PC-3 (cell line): ENCODE data around the gene NUP50. TPM values are rescaled to one million over a fixed set of nuclear protein-coding genes. Genes with fewer than 3 reads are reported as not detected.
"Not testable (repeated sequence)": the region's sequence is repeated elsewhere in the genome, so short reads cannot be mapped to it uniquely, and the experiment has no call there.

Experiments used
- ATAC-seq: fragments of 200-7000 bp; cut with Tn5 transposase; 2 replicates; pipeline ENCODE4 v1.9.1; 2020; ENCODE audit warnings: mild to moderate bottlenecking, moderate library complexity
- BruUV-seq: library from RNA; stranded (reverse); fragments of 400-500 nt; replicated peaks from 2 replicates; lab custom pipeline; 2021; lab: Mats Ljungman, UMichigan
- CTCF ChIA-PET: fragments of 300-600 bp; sonication (Branson Sonifier 250); formaldehyde crosslinking; loops from one replicate; lab custom pipeline; 2022; ENCODE audit warnings: antibody characterized with exemption; lab: Charles Lee
- POLR2A ChIA-PET: fragments of 300-600 bp; sonication (Branson Sonifier 250); formaldehyde crosslinking; loops from one replicate; lab custom pipeline; 2022; ENCODE audit warnings: antibody characterized with exemption; ENCODE audit not compliant: unreplicated experiment; lab: Charles Lee
- DNase-seq: peaks from one replicate; pipeline ENCODE4 v3.0.0-alpha.2; 2015
- H2AFZ ChIP-seq: fragments of 300-600 bp; sonication (generic); 2 replicates; pipeline ENCODE4 v1.6.0; 2016; ENCODE audit warnings: antibody characterized with exemption, low read length
- H3F3A ChIP-seq: fragments of 300-600 bp; sonication (generic); one replicate; pipeline ENCODE4 v1.6.0; 2017; ENCODE audit warnings: antibody characterized with exemption, low read length, control low read depth, mild to moderate bottlenecking; ENCODE audit not compliant: unreplicated experiment
- H3K27ac ChIP-seq: fragments of 300-600 bp; sonication (generic); 2 replicates; pipeline ENCODE4 v1.5.1; 2016; ENCODE audit warnings: mild to moderate bottlenecking, low read length
- H3K27me3 ChIP-seq: fragments of 300-600 bp; sonication (generic); 2 replicates; pipeline ENCODE4 v1.6.1; 2016; ENCODE audit warnings: low read length, mixed read lengths
- H3K36me3 ChIP-seq: fragments of 300-600 bp; sonication (generic); 2 replicates; pipeline ENCODE4 v1.6.1; 2016; ENCODE audit warnings: low read depth, mixed run types, low read length, mixed read lengths
- H3K4me1 ChIP-seq: fragments of 300-600 bp; sonication (generic); 2 replicates; pipeline ENCODE4 v1.5.1; 2016; ENCODE audit warnings: low read length; ENCODE audit not compliant: insufficient read depth
- H3K4me2 ChIP-seq: fragments of 300-600 bp; sonication (generic); 2 replicates; pipeline ENCODE4 v1.6.0; 2016; ENCODE audit warnings: low read length
- H3K4me3 ChIP-seq: fragments of 300-600 bp; sonication (generic); 2 replicates; pipeline ENCODE4 v1.5.1; 2016; ENCODE audit warnings: mild to moderate bottlenecking, low read length, mixed read lengths
- H3K79me2 ChIP-seq: fragments of 300-600 bp; sonication (generic); 2 replicates; pipeline ENCODE4 v1.6.1; 2017; ENCODE audit warnings: low read length, mixed read lengths
- H3K9ac ChIP-seq: fragments of 300-600 bp; sonication (generic); 2 replicates; pipeline ENCODE4 v1.6.0; 2016; ENCODE audit warnings: mild to moderate bottlenecking, low read length
- H3K9me2 ChIP-seq: fragments of 300-600 bp; sonication (generic); replicated peaks from 2 replicates; pipeline ENCODE4 v1.6.1; 2016; ENCODE audit warnings: mixed run types, low read length, mixed read lengths
- H3K9me3 ChIP-seq: fragments of 300-600 bp; sonication (generic); 2 replicates; pipeline ENCODE4 v1.6.1; 2016; ENCODE audit warnings: low read length, mixed read lengths
- H4K20me1 ChIP-seq: fragments of 300-600 bp; sonication (generic); 2 replicates; pipeline ENCODE4 v1.6.1; 2016; ENCODE audit warnings: low read length, mixed read lengths
- CTCF ChIP-seq: fragments of 300-600 bp; sonication (generic); conservative IDR thresholded peaks from 2 replicates; pipeline ENCODE4 v1.5.1; 2017; ENCODE audit warnings: antibody characterized with exemption, low read depth, mild to moderate bottlenecking, low read length
- EZH2 ChIP-seq: fragments of 300-600 bp; sonication (generic); IDR thresholded peaks from one replicate; pipeline ENCODE4 v1.6.1; 2017; ENCODE audit warnings: antibody characterized with exemption, mild to moderate bottlenecking, low read length; ENCODE audit not compliant: unreplicated experiment
- EZH2phosphoT487 ChIP-seq: fragments of 300-600 bp; sonication (generic); IDR thresholded peaks from 2 replicates; pipeline ENCODE4 v1.6.1; 2018; ENCODE audit warnings: mild to moderate bottlenecking, antibody characterized with exemption, low read length, borderline replicate concordance
- intact Hi-C: fragments of 100-400 bp; cut with micrococcal nuclease; formaldehyde crosslinking; loops from 2 replicates; pipeline ENCODE4 v1.9.0; 2023
- total RNA-seq: library from RNA; depleted of rRNA; stranded (reverse); fragments of >200 nt; gene quantifications from 2 replicates; pipeline ENCODE4 v1.2.3, GENCODE V29; 2014

The NUP50 gene
- total RNA-seq, 1 experiment from 2014 or later: 69.9 TPM

GRCh38 chr22:45188779-45189178 lies 25.1 kb downstream of the NUP50 start:
- H3K27me3 ChIP-seq: no peaks in the 10 kb centered on the region
- no peaks in the 10 kb centered on the region for H3K9me2 ChIP-seq
- no peak for TF ChIP-seq CTCF
- TF ChIP-seq EZH2phosphoT487: no peak
- no peak for TF ChIP-seq EZH2
- no peak overlapping the region for H2AFZ ChIP-seq
- POLR2A ChIA-PET: no interaction called here
- CTCF ChIA-PET: no interaction called here
- no peaks in the 10 kb centered on the region for H3F3A ChIP-seq
- ATAC-seq: no peak
- H3K27ac ChIP-seq: no peak overlapping the region
- no peaks in the 10 kb centered on the region for H3K9me3 ChIP-seq
- intact Hi-C loops: no loop called here
- H3K4me2 ChIP-seq: no peak overlapping the region
- BruUV-seq: no TSS peak
- no peak overlapping the region for H3K9ac ChIP-seq
- no peak overlapping the region for H3K4me3 ChIP-seq
- 0 out of 2 replicates have a peak, but pooled peaks cover 8% of the 10 kb centered on the region for H3K4me1 ChIP-seq
- no peaks in the 10 kb centered on the region for H4K20me1 ChIP-seq
- no peaks in the 10 kb centered on the region for H3K79me2 ChIP-seq
- peaks cover 21% of the 10 kb centered on the region; the same call in 1 of the 2 replicates for H3K36me3 ChIP-seq
- no peak for DNase-seq

- Histone ChIP-seq H3K9me2 (no peaks in the 10 kb centered on the region), H3K4me2 (no peak overlapping the region), H2AFZ (no peak overlapping the region), H3K27ac (no peak overlapping the region), H3K36me3 (peaks cover 11% of the 10 kb centered on the region; the same call in 1 of the 2 replicates), H3K9me3 (no peaks in the 10 kb centered on the region), H3K4me3 (no peak overlapping the region), H3K79me2 (no peaks in the 10 kb centered on the region), H3K9ac (no peak overlapping the region), H4K20me1 (no peaks in the 10 kb centered on the region), H3K27me3 (no peaks in the 10 kb centered on the region), H3K4me1 (0 out of 2 replicates have a peak, but pooled peaks cover 8% of the 10 kb centered on the region), H3F3A (no peaks in the 10 kb centered on the region)
- ChIA-PET POLR2A (no interaction called here), CTCF (no interaction called here)
- TF ChIP-seq EZH2 (no peak), EZH2phosphoT487 (no peak), CTCF (no peak)
- no peak for DNase-seq
- intact Hi-C loops: no loop called here
- ATAC-seq: no peak; the same call in 1 of the 2 replicates
- BruUV-seq: no TSS peak
Observed at GRCh38 chr22:45190202-45190872, 26.6 kb downstream of the NUP50 start.

GRCh38 chr22:45191746-45192145 lies 28.0 kb downstream of the NUP50 start:
- H3K4me2 ChIP-seq, CTCF ChIA-PET, H3K9ac ChIP-seq, H3K79me2 ChIP-seq, ATAC-seq, H3K27ac ChIP-seq, H4K20me1 ChIP-seq, H3F3A ChIP-seq, H3K4me3 ChIP-seq, H3K9me2 ChIP-seq, H3K4me1 ChIP-seq, H3K9me3 ChIP-seq, H3K36me3 ChIP-seq, BruUV-seq, DNase-seq, intact Hi-C loops, H3K27me3 ChIP-seq, H2AFZ ChIP-seq: not testable (repeated sequence)
- POLR2A ChIA-PET: interaction anchor here (0.6 kb wide), 1 partner anchor 34 kb away, joined by 6 read pairs; no protein-coding TSS in a partner anchor
